ENCODE measurements around the gene TBC1D1.

Gene TBC1D1

GRCh38 chr4:38160487-38161207 lies 269.8 kb downstream of the TBC1D1 start:
- Histone ChIP-seq H3K27me3 (replicated peaks; ENCODE audit: insufficient read depth, low read length) (no peaks in the 10 kb centered on the region), H3K4me2 (ENCODE audit: low read depth, low read length) (no peak overlapping the region), H3K27ac (ENCODE audit: low read length) (no peak overlapping the region), H3K9me2 (replicated peaks; ENCODE audit: insufficient read depth, low read length) (no peaks in the 10 kb centered on the region), H3K9me3 (replicated peaks; ENCODE audit: insufficient read depth, low read length) (no peaks in the 10 kb centered on the region), H3K36me3 (replicated peaks; ENCODE audit: insufficient read depth, low read length) (no peaks in the 10 kb centered on the region), H3K4me3 (ENCODE audit: low read length) (no peak overlapping the region), H3F3A (ENCODE audit: insufficient read depth, low read length) (0 out of 2 replicates have a peak, but pooled peaks cover 5% of the 10 kb centered on the region), H2AFZ (ENCODE audit: low read length) (no peak overlapping the region), H3K4me1 (ENCODE audit: low read length) (peaks cover 7% of the 10 kb centered on the region; the same call in 1 of the 2 replicates), H4K20me1 (ENCODE audit: insufficient read depth, low read length) (no peaks in the 10 kb centered on the region), H3K79me2 (ENCODE audit: low read length) (no peaks in the 10 kb centered on the region), H3K9ac (ENCODE audit: low read length) (no peak overlapping the region)
- no peak for DNase-seq
- TF ChIP-seq CTCF (IDR thresholded peaks at IDR 0.05; ENCODE audit: low read length) (no peak), EZH2phosphoT487 (IDR thresholded peaks at IDR 0.05; ENCODE audit: low read length) (no peak), EZH2 (optimal IDR thresholded peaks at IDR 0.05; ENCODE audit: low read depth, low read length) (no peak)

GRCh38 chr4:38161208-38162113 lies 270.6 kb downstream of the TBC1D1 start:
- Histone ChIP-seq H3K9me3 (replicated peaks; ENCODE audit: insufficient read depth, low read length) (no peaks in the 10 kb centered on the region), H3K9me2 (replicated peaks; ENCODE audit: insufficient read depth, low read length) (no peaks in the 10 kb centered on the region), H3K9ac (ENCODE audit: low read length) (no peak overlapping the region), H4K20me1 (ENCODE audit: insufficient read depth, low read length) (no peaks in the 10 kb centered on the region), H3K4me1 (ENCODE audit: low read length) (peaks cover 7% of the 10 kb centered on the region; the same call in 1 of the 2 replicates), H3K79me2 (ENCODE audit: low read length) (no peaks in the 10 kb centered on the region), H2AFZ (ENCODE audit: low read length) (no peak overlapping the region), H3K4me3 (ENCODE audit: low read length) (no peak overlapping the region), H3F3A (ENCODE audit: insufficient read depth, low read length) (0 out of 2 replicates have a peak, but pooled peaks cover 5% of the 10 kb centered on the region), H3K27ac (ENCODE audit: low read length) (no peak overlapping the region), H3K27me3 (replicated peaks; ENCODE audit: insufficient read depth, low read length) (no peaks in the 10 kb centered on the region), H3K36me3 (replicated peaks; ENCODE audit: insufficient read depth, low read length) (no peaks in the 10 kb centered on the region), H3K4me2 (ENCODE audit: low read depth, low read length) (no peak overlapping the region)
- TF ChIP-seq CTCF (IDR thresholded peaks at IDR 0.05; ENCODE audit: low read length) (no peak), EZH2 (optimal IDR thresholded peaks at IDR 0.05; ENCODE audit: low read depth, low read length) (no peak), EZH2phosphoT487 (IDR thresholded peaks at IDR 0.05; ENCODE audit: low read length) (no peak)
- no peak for DNase-seq

- H3K36me3 ChIP-seq (replicated peaks; ENCODE audit: insufficient read depth, low read length) = no peaks in the 10 kb centered on the region
Observed at GRCh38 chr4:38162240-38162784, 271.4 kb downstream of the TBC1D1 start.

More at GRCh38 chr4:38162240-38162784, 271.4 kb downstream of the TBC1D1 start:
- no peak for TF ChIP-seq CTCF (IDR thresholded peaks at IDR 0.05; ENCODE audit: low read length)
- no peak for TF ChIP-seq EZH2 (optimal IDR thresholded peaks at IDR 0.05; ENCODE audit: low read depth, low read length)
- no peak for TF ChIP-seq EZH2phosphoT487 (IDR thresholded peaks at IDR 0.05; ENCODE audit: low read length)
- H3K27me3 ChIP-seq (replicated peaks; ENCODE audit: insufficient read depth, low read length) = no peaks in the 10 kb centered on the region
- no peaks in the 10 kb centered on the region for H4K20me1 ChIP-seq (ENCODE audit: insufficient read depth, low read length)
- peaks cover 7% of the 10 kb centered on the region; the same call in 1 of the 2 replicates for H3K4me1 ChIP-seq (ENCODE audit: low read length)
- H3K4me3 ChIP-seq (ENCODE audit: low read length) = no peak overlapping the region
- H3K9ac ChIP-seq (ENCODE audit: low read length) = no peak overlapping the region
- no peaks in the 10 kb centered on the region for H3K9me3 ChIP-seq (replicated peaks; ENCODE audit: insufficient read depth, low read length)
- H2AFZ ChIP-seq (ENCODE audit: low read length) = no peak overlapping the region
- H3F3A ChIP-seq (ENCODE audit: insufficient read depth, low read length) = 0 out of 2 replicates have a peak, but pooled peaks cover 5% of the 10 kb centered on the region
- no peaks in the 10 kb centered on the region for H3K79me2 ChIP-seq (ENCODE audit: low read length)
- no peak overlapping the region for H3K4me2 ChIP-seq (ENCODE audit: low read depth, low read length)
- H3K9me2 ChIP-seq (replicated peaks; ENCODE audit: insufficient read depth, low read length) = no peaks in the 10 kb centered on the region
- no peak overlapping the region for H3K27ac ChIP-seq (ENCODE audit: low read length)
- no peak for DNase-seq

Data from MM.1S (cell line).